B cell (primary cell): Measurements from ENCODE around the gene CD244. TPM values are rescaled to one million over a fixed set of nuclear protein-coding genes. Genes with fewer than 3 reads are reported as not detected.
A peak's percentile ranks its signal among the peaks of the same experiment; 100 is the strongest.

ENCODE experiments used
- ATAC-seq: fragments of 200-7000 bp; cut with Tn5 transposase; one replicate; pipeline ENCODE4 v1.10.0; 2021; ENCODE audit warnings: low read depth, mild to moderate bottlenecking, moderate number of reproducible peaks, moderate library complexity
- CTCF ChIA-PET: fragments of 350-600 bp; sonication (Branson Sonifier 250); formaldehyde crosslinking; loops from one replicate; lab custom pipeline; 2021; ENCODE audit warnings: antibody characterized with exemption, inconsistent platforms; lab: Charles Lee
- POLR2A ChIA-PET: fragments of 350-600 bp; sonication (Branson Sonifier 250); formaldehyde crosslinking; loops from one replicate; lab custom pipeline; 2021; ENCODE audit warnings: antibody characterized with exemption; lab: Charles Lee
- DNase-seq: peaks from one replicate; pipeline ENCODE4 v3.0.0; 2013
- H2AFZ ChIP-seq: 2 replicates; pipeline ENCODE4 v1.6.1; 2012; ENCODE audit warnings: mild to moderate bottlenecking, low read depth, low read length; ENCODE audit not compliant: insufficient read depth, poor library complexity, severe bottlenecking
- H3K27ac ChIP-seq, 2 donors: 1 replicate in 1 of 2; 2 replicates in 1 of 2; pipeline ENCODE4 v1.5.1; 2012 to 2013; ENCODE audit warnings: low read length in 2 of 2, mild to moderate bottlenecking in 2 of 2, moderate library complexity in 1 of 2
- H3K27me3 ChIP-seq, 4 experiments: fragments of 200-600 bp in 1 of 4; sonication (generic) in 1 of 4; replicated peaks in 1 of 4; 1 replicate in 2 of 4; 2 replicates in 2 of 4; pipeline versions ENCODE4 v1.6.1 to v1.7.0; 2013 to 2016; ENCODE audit warnings: low read length in 3 of 4, mild to moderate bottlenecking in 2 of 4, mixed read lengths in 1 of 4, moderate library complexity in 1 of 4; ENCODE audit not compliant: insufficient read depth in 4 of 4, control insufficient read depth in 3 of 4; ENCODE audit errors: control extremely low read depth in 1 of 4
- H3K36me3 ChIP-seq, 2 experiments: replicated peaks in 1 of 2; 1 replicate in 1 of 2; 2 replicates in 1 of 2; pipeline versions ENCODE4 v1.6.1 to v1.7.1; 2013; ENCODE audit warnings: low read length in 1 of 2; ENCODE audit not compliant: insufficient read depth in 2 of 2, control insufficient read depth in 1 of 2; ENCODE audit errors: control extremely low read depth in 1 of 2, extremely low read depth in 1 of 2
- H3K4me1 ChIP-seq, 2 donors: fragments of 200-600 bp in 1 of 2; sonication (generic) in 1 of 2; 1 replicate in 1 of 2; 2 replicates in 1 of 2; pipeline versions ENCODE4 v1.5.1 to v1.6.1; 2013 to 2017; ENCODE audit warnings: low read length in 2 of 2; ENCODE audit not compliant: control insufficient read depth in 2 of 2, insufficient read depth in 2 of 2
- H3K4me2 ChIP-seq: replicated peaks from 2 replicates; pipeline ENCODE3; 2012; ENCODE audit warnings: mild to moderate bottlenecking, low read depth, low read length; ENCODE audit not compliant: poor library complexity, severe bottlenecking
- H3K4me3 ChIP-seq, 5 experiments: fragments of 200-600 bp in 1 of 5; sonication (generic) in 1 of 5; 1 replicate in 3 of 5; 2 replicates in 2 of 5; pipeline versions ENCODE4 v1.5.1 to v1.7.0; 2011 to 2016; ENCODE audit warnings: low read length in 4 of 5, mild to moderate bottlenecking in 4 of 5, low read depth in 2 of 5, control low read depth in 1 of 5, moderate library complexity in 1 of 5; ENCODE audit not compliant: insufficient read depth in 1 of 5; ENCODE audit errors: control extremely low read depth in 1 of 5, extremely low read depth in 1 of 5
- H3K79me2 ChIP-seq: fragments of 200-600 bp; sonication (generic); one replicate; pipeline ENCODE4 v1.6.0; 2016; ENCODE audit warnings: low read length; ENCODE audit not compliant: control insufficient read depth, insufficient read depth
- H3K9ac ChIP-seq: fragments of 200-600 bp; sonication (generic); 2 replicates; pipeline ENCODE4 v1.6.1; 2017; ENCODE audit warnings: mild to moderate bottlenecking, low read length, moderate library complexity
- H3K9me3 ChIP-seq, 3 donors: one replicate each; pipeline versions ENCODE4 v1.6.1 to v1.7.1; 2013; ENCODE audit warnings: low read length in 2 of 3; ENCODE audit not compliant: control insufficient read depth in 2 of 3, insufficient read depth in 1 of 3; ENCODE audit errors: control extremely low read depth in 1 of 3
- H4K20me1 ChIP-seq: 2 replicates; pipeline ENCODE4 v1.6.0; 2012; ENCODE audit warnings: mild to moderate bottlenecking, low read length; ENCODE audit not compliant: insufficient read depth, control insufficient read depth, poor library complexity, severe bottlenecking
- H3K27ac Mint-ChIP-seq: one replicate; pipeline ENCODE4 v1.8.0; 2021; ENCODE audit warnings: mixed read lengths
- H3K27me3 Mint-ChIP-seq: one replicate; pipeline ENCODE4 v1.8.0; 2021; ENCODE audit warnings: mixed read lengths
- H3K4me1 Mint-ChIP-seq: one replicate; pipeline ENCODE4 v1.8.0; 2021; ENCODE audit warnings: mixed read lengths
- H3K4me3 Mint-ChIP-seq: one replicate; pipeline ENCODE4 v1.8.0; 2021; ENCODE audit warnings: mixed read lengths
- H3K9me3 Mint-ChIP-seq: one replicate; pipeline ENCODE4 v1.8.0; 2022; ENCODE audit warnings: mixed read lengths; ENCODE audit not compliant: insufficient read depth
- CTCF ChIP-seq: fragments of 200-600 bp; IDR thresholded peaks from one replicate; pipeline ENCODE4 v1.8.0; 2022; ENCODE audit warnings: antibody characterized with exemption, mild to moderate bottlenecking
- EZH2 ChIP-seq: IDR thresholded peaks from 2 replicates; pipeline ENCODE4 v1.6.1; 2012; ENCODE audit warnings: borderline replicate concordance, low read depth, mild to moderate bottlenecking, moderate library complexity, low read length; ENCODE audit not compliant: insufficient read depth, poor library complexity, severe bottlenecking
- WGBS: methylation state at CpG from one replicate; pipeline ENCODE4 v1.1.5; 2013; ENCODE audit warnings: missing lambda C conversion rate; ENCODE audit not compliant: insufficient coverage; 5-methylcytosine and 5-hydroxymethylcytosine counted together
- intact Hi-C: fragments of 100-400 bp; cut with micrococcal nuclease; formaldehyde crosslinking; loops from one replicate; pipeline ENCODE4 v1.10.0; 2022
- polyA plus RNA-seq: library from polyadenylated mRNA; depleted of rRNA; stranded (reverse); fragments of >200 nt; gene quantifications from 2 replicates; pipeline ENCODE4 v1.2.3, GENCODE V29; 2012
- total RNA-seq, 2 donors: library from RNA; stranded (reverse); fragments of 120-200 nt in 1 of 2; gene quantifications; 1 replicate in 1 of 2; 2 replicates in 1 of 2; pipeline versions ENCODE4 v1.2.3 to v1.2.4, GENCODE V29; 2013 to 2022

CD244 gene
- total and polyA plus RNA-seq, 2 donors (not counting 1 experiment from before 2014, with no cell fraction given): 0.31 TPM; not detected in 1

GRCh38 chr1:160781186-160781766, 81.4 kb downstream of the CD244 start:
- H3K36me3 ChIP-seq: no peaks in the 10 kb centered on the region
- intact Hi-C loops: no loop called here
- H2AFZ ChIP-seq: no peak overlapping the region
- H3K9me3 ChIP-seq: no peaks in the 10 kb centered on the region
- Mint-ChIP-seq H3K9me3 (no peaks in the 10 kb centered on the region), H3K27me3 (no peaks in the 10 kb centered on the region), H3K4me1 (peaks cover 66% of the 10 kb centered on the region), H3K4me3 (peak overlapping the region; percentile 62), H3K27ac (peak overlapping the region; percentile 88)
- ATAC-seq (no peak), DNase-seq (no peak)
- peaks cover 34 to 49% of the 10 kb centered on the region in 2 donors for H3K4me1 ChIP-seq
- CTCF ChIA-PET: interaction anchor here (0.7 to 11.2 kb wide), 24 partner anchors 9 to 196 kb away, joined by 3 to 150 read pairs (median 4); partner anchors contain the start of genes ITLN2 and LY9
- no peaks in the 10 kb centered on the region for H4K20me1 ChIP-seq
- WGBS: 93% methylated on average over 7 of the region's 8 CpGs
- H3K9ac ChIP-seq: peak overlapping the region; percentile 36
- POLR2A ChIA-PET: interaction anchor here (0.5 to 1.9 kb wide), 7 partner anchors 9 to 295 kb away, joined by 3 to 24 read pairs (median 7); partner anchors contain the start of gene LY9
- H3K4me2 ChIP-seq: peak overlapping the region; percentile 68
- H3K4me3 ChIP-seq: no peak overlapping the region
- TF ChIP-seq EZH2 (no peak), CTCF (no peak)
- no peaks in the 10 kb centered on the region for H3K27me3 ChIP-seq
- peak overlapping the region; percentile 85 to 93 for H3K27ac ChIP-seq
- H3K79me2 ChIP-seq: peaks cover 29% of the 10 kb centered on the region

GRCh38 chr1:160780398-160780755, 82.3 kb downstream of the CD244 start:
- Mint-ChIP-seq H3K27ac (peak overlapping the region; percentile 68), H3K4me1 (peaks cover 75% of the 10 kb centered on the region), H3K27me3 (no peaks in the 10 kb centered on the region), H3K4me3 (no peak overlapping the region), H3K9me3 (no peaks in the 10 kb centered on the region)
- Histone ChIP-seq H3K4me1 (peaks cover 43 to 58% of the 10 kb centered on the region in 2 donors), H3K27me3 (no peaks in the 10 kb centered on the region), H2AFZ (no peak overlapping the region), H3K27ac (no peak overlapping the region), H3K9ac (no peak overlapping the region), H3K36me3 (no peaks in the 10 kb centered on the region), H4K20me1 (no peaks in the 10 kb centered on the region), H3K79me2 (peaks cover 38% of the 10 kb centered on the region), H3K4me3 (no peak overlapping the region), H3K9me3 (no peaks in the 10 kb centered on the region), H3K4me2 (no peak overlapping the region)
- DNase-seq: no peak
- ATAC-seq: no peak
- ChIA-PET CTCF (interaction anchor here (0.9 to 11.2 kb wide), 22 partner anchors 10 to 172 kb away, joined by 3 to 150 read pairs (median 4); partner anchors contain the start of genes ITLN2, LY9 and SLAMF7), POLR2A (interaction anchor here (0.9 to 1.0 kb wide), 2 partner anchors 12 to 16 kb away, joined by 3 read pairs; partner anchors contain the start of gene LY9)
- TF ChIP-seq EZH2 (no peak), CTCF (peak; percentile 21)
- WGBS: 96% methylated on average over 2 of the region's 2 CpGs
- intact Hi-C loops: no loop called here
